ENCODE data around the gene REEP5. TPM values are rescaled to one million over a fixed set of nuclear protein-coding genes. Genes with fewer than 3 reads are reported as not detected.
"Not testable (repeated sequence)": the region's sequence is repeated elsewhere in the genome, so short reads cannot be mapped to it uniquely, and the experiment has no call there.

REEP5 gene
- total RNA-seq, 1 donor from 2014 or later = 17.1 TPM

- peaks cover 5% of the 10 kb centered on the region for H3K36me3 Mint-ChIP-seq
- H3K27ac Mint-ChIP-seq = no peak overlapping the region
- no peak overlapping the region for H3K4me3 Mint-ChIP-seq
- DNase-seq (ENCODE audit: low spot score) = no peak
- H3K4me1 ChIP-seq = no peaks in the 10 kb centered on the region
- peaks cover 12% of the 10 kb centered on the region for H3K4me1 Mint-ChIP-seq
- no peak overlapping the region for H2AFZ ChIP-seq (replicated peaks)
- no peaks in the 10 kb centered on the region for H3K36me3 ChIP-seq
- no peaks in the 10 kb centered on the region for H4K20me1 ChIP-seq (ENCODE audit: low read depth)
- no peaks in the 10 kb centered on the region for H3F3A ChIP-seq (ENCODE audit: low read depth)
- H3K9me3 Mint-ChIP-seq = no peaks in the 10 kb centered on the region
- TF ChIP-seq CTCF (IDR thresholded peaks at IDR 0.05) (no peak), EZH2 (IDR thresholded peaks at IDR 0.05) (no peak), EZH2phosphoT487 (IDR thresholded peaks at IDR 0.05) (no peak)
- no peaks in the 10 kb centered on the region for H3K9me3 ChIP-seq (ENCODE audit: low read depth)
- H3K4me3 ChIP-seq = no peak overlapping the region
- H3K27me3 ChIP-seq = no peaks in the 10 kb centered on the region
- no peak overlapping the region for H3K9ac ChIP-seq
- H3K79me2 ChIP-seq (ENCODE audit: low read depth) = no peaks in the 10 kb centered on the region
- no peaks in the 10 kb centered on the region for H3K27me3 Mint-ChIP-seq (ENCODE audit: insufficient read depth, low read depth)
- H3K4me2 ChIP-seq = no peak overlapping the region
- no peak overlapping the region for H3K27ac ChIP-seq
Measured at GRCh38 chr5:112907166-112907631, 14.8 kb downstream of the REEP5 start.

GRCh38 chr5:112906637-112907036 lies 15.4 kb downstream of the REEP5 start:
- no peaks in the 10 kb centered on the region for H3K27me3 Mint-ChIP-seq (ENCODE audit: insufficient read depth, low read depth)
- peaks cover 5% of the 10 kb centered on the region for H3K36me3 Mint-ChIP-seq
- TF ChIP-seq EZH2phosphoT487 (IDR thresholded peaks at IDR 0.05) (no peak), CTCF (IDR thresholded peaks at IDR 0.05) (no peak), EZH2 (IDR thresholded peaks at IDR 0.05) (no peak)
- no peak for DNase-seq (ENCODE audit: low spot score)
- no peaks in the 10 kb centered on the region for H3K27me3 ChIP-seq
- no peak overlapping the region for H3K27ac Mint-ChIP-seq
- H3F3A ChIP-seq (ENCODE audit: low read depth) = no peaks in the 10 kb centered on the region
- H3K4me3 Mint-ChIP-seq = no peak overlapping the region
- H3K9me3 Mint-ChIP-seq = no peaks in the 10 kb centered on the region
- H3K9ac ChIP-seq = no peak overlapping the region
- H3K27ac ChIP-seq = no peak overlapping the region
- H3K4me3 ChIP-seq = no peak overlapping the region
- no peak overlapping the region for H2AFZ ChIP-seq (replicated peaks)
- no peaks in the 10 kb centered on the region for H3K36me3 ChIP-seq
- H4K20me1 ChIP-seq (ENCODE audit: low read depth) = no peaks in the 10 kb centered on the region
- peaks cover 12% of the 10 kb centered on the region for H3K4me1 Mint-ChIP-seq
- H3K79me2 ChIP-seq (ENCODE audit: low read depth) = no peaks in the 10 kb centered on the region
- no peak overlapping the region for H3K4me2 ChIP-seq
- H3K9me3 ChIP-seq (ENCODE audit: low read depth) = no peaks in the 10 kb centered on the region
- no peaks in the 10 kb centered on the region for H3K4me1 ChIP-seq

GRCh38 chr5:112904996-112905395 lies 17.0 kb downstream of the REEP5 start:
- H3K9ac ChIP-seq; H3K27me3 Mint-ChIP-seq (ENCODE audit: insufficient read depth, low read depth); H3K36me3 Mint-ChIP-seq; H3K9me3 Mint-ChIP-seq; H3K27me3 ChIP-seq; H3K36me3 ChIP-seq; H4K20me1 ChIP-seq (ENCODE audit: low read depth); H3K4me3 Mint-ChIP-seq; DNase-seq (ENCODE audit: low spot score); H3K27ac ChIP-seq; H3K4me3 ChIP-seq; H3K4me1 ChIP-seq; H3K79me2 ChIP-seq (ENCODE audit: low read depth); H3F3A ChIP-seq (ENCODE audit: low read depth); H3K4me1 Mint-ChIP-seq; H2AFZ ChIP-seq (replicated peaks); H3K9me3 ChIP-seq (ENCODE audit: low read depth); H3K27ac Mint-ChIP-seq; H3K4me2 ChIP-seq: not testable (repeated sequence)

DNA sequence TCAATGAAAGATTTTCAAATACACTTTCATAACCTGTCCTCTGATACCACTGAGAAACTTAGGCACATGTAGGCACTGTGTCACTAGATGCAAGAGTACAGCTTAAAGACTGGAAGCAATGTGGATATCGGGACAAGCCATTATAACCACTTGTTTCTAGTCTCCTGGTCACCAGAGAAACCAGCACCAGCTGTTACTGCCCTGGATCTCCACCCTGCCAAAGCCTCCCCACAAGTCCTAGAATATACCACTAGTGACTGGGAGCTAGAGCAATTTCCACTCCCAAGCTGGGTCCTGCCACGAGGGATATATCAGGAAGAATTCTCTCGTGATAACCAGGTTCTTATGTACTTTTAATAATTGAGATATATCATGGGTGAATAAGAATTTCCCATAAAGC lies 19.5 kb downstream of the REEP5 start:
- DNase-seq (ENCODE audit: low spot score) = no peak
- Mint-ChIP-seq H3K27me3 (ENCODE audit: insufficient read depth, low read depth) (no peaks in the 10 kb centered on the region), H3K4me1 (no peaks in the 10 kb centered on the region), H3K36me3 (peaks cover 14% of the 10 kb centered on the region), H3K27ac (no peak overlapping the region), H3K4me3 (no peak overlapping the region), H3K9me3 (no peaks in the 10 kb centered on the region)
- H3K79me2 ChIP-seq (ENCODE audit: low read depth) = no peaks in the 10 kb centered on the region
- H3K27me3 ChIP-seq = no peaks in the 10 kb centered on the region
- H4K20me1 ChIP-seq (ENCODE audit: low read depth) = no peaks in the 10 kb centered on the region
- no peak overlapping the region for H3K4me2 ChIP-seq
- no peak overlapping the region for H2AFZ ChIP-seq (replicated peaks)
- TF ChIP-seq EZH2phosphoT487 (IDR thresholded peaks at IDR 0.05) (no peak), CTCF (IDR thresholded peaks at IDR 0.05) (no peak), EZH2 (IDR thresholded peaks at IDR 0.05) (no peak)
- H3K27ac ChIP-seq = no peak overlapping the region
- no peaks in the 10 kb centered on the region for H3K9me3 ChIP-seq (ENCODE audit: low read depth)
- no peak overlapping the region for H3K4me3 ChIP-seq
- peaks cover 8% of the 10 kb centered on the region for H3K36me3 ChIP-seq
- H3F3A ChIP-seq (ENCODE audit: low read depth) = no peaks in the 10 kb centered on the region
- no peaks in the 10 kb centered on the region for H3K4me1 ChIP-seq
- H3K9ac ChIP-seq = no peak overlapping the region

Data from neural progenitor cell (in vitro differentiated cells).